SK-N-SH treated with all-trans-retinoic acid at 6 μM for 48 hours (cell line): ENCODE measurements around the gene DDRGK1.
"Not testable (repeated sequence)": the region's sequence is repeated elsewhere in the genome, so short reads cannot be mapped to it uniquely, and the experiment has no call there.

Source experiments
- ATAC-seq: fragments of 200-7000 bp; cut with Tn5 transposase; 3 replicates; pipeline ENCODE4 v1.9.1; 2020; ENCODE audit warnings: mild to moderate bottlenecking, moderate library complexity
- ARNTL ChIP-seq: fragments of 450-650 bp; formaldehyde crosslinking; IDR thresholded peaks from 2 replicates; pipeline ENCODE4 v1.5.0; 2020; ENCODE audit warnings: low read depth, mild to moderate bottlenecking, moderate library complexity, borderline replicate concordance
- BACH2 ChIP-seq: fragments of 250-450 bp; sonication (Bioruptor Pico); IDR thresholded peaks from 2 replicates; pipeline ENCODE4 v1.9.0; 2021; ENCODE audit warnings: mild to moderate bottlenecking, borderline replicate concordance
- CREB5 ChIP-seq: fragments of 250-450 bp; sonication (Bioruptor Pico); IDR thresholded peaks from 2 replicates; pipeline ENCODE4 v1.5.1; 2020; ENCODE audit warnings: low read depth, mild to moderate bottlenecking, moderate library complexity
- CSRNP3 ChIP-seq: fragments of 250-450 bp; sonication (Bioruptor Pico); IDR thresholded peaks from 2 replicates; pipeline ENCODE4 v1.5.1; 2021; ENCODE audit warnings: mild to moderate bottlenecking, moderate library complexity
- ESRRG ChIP-seq: fragments of 250-450 bp; sonication (Bioruptor Pico); IDR thresholded peaks from 2 replicates; pipeline ENCODE4 v1.6.1; 2021; ENCODE audit warnings: mild to moderate bottlenecking
- GLIS3 ChIP-seq: fragments of 250-450 bp; sonication (Bioruptor Pico); IDR thresholded peaks from 2 replicates; pipeline ENCODE4 v1.5.0; 2020; ENCODE audit warnings: mild to moderate bottlenecking, moderate library complexity
- ISL1 ChIP-seq: fragments of 250-450 bp; sonication (Bioruptor Pico); IDR thresholded peaks from 2 replicates; pipeline ENCODE4 v2.1.2; 2022; ENCODE audit warnings: mild to moderate bottlenecking, moderate library complexity
- OSR1 ChIP-seq: fragments of 250-450 bp; sonication (Bioruptor Pico); IDR thresholded peaks from 2 replicates; pipeline ENCODE4 v1.8.0; 2022; ENCODE audit warnings: moderate library complexity, mild to moderate bottlenecking, inconsistent platforms
- PPARA ChIP-seq: fragments of 250-450 bp; sonication (Bioruptor Pico); IDR thresholded peaks from 2 replicates; pipeline ENCODE4 v1.5.0; 2020; ENCODE audit warnings: mild to moderate bottlenecking, borderline replicate concordance
- RARB ChIP-seq: fragments of 250-450 bp; sonication (Bioruptor Pico); IDR thresholded peaks from 2 replicates; pipeline ENCODE4 v1.8.0; 2021; ENCODE audit warnings: mild to moderate bottlenecking, moderate library complexity
- SNAI2 ChIP-seq: fragments of 250-450 bp; sonication (Bioruptor Pico); IDR thresholded peaks from 2 replicates; pipeline ENCODE4 v1.5.0; 2020; ENCODE audit warnings: mild to moderate bottlenecking, moderate library complexity
- TCF4 ChIP-seq: fragments of 250-450 bp; sonication (Bioruptor Pico); IDR thresholded peaks from 2 replicates; pipeline ENCODE4 v1.8.0; 2021; ENCODE audit warnings: mild to moderate bottlenecking, moderate library complexity, borderline replicate concordance
- TOX ChIP-seq: fragments of 250-450 bp; sonication (Bioruptor Pico); IDR thresholded peaks from 2 replicates; pipeline ENCODE4 v1.8.0; 2021; ENCODE audit warnings: mild to moderate bottlenecking, moderate library complexity, borderline replicate concordance
- ZC3H10 ChIP-seq: fragments of 250-450 bp; sonication (Bioruptor Pico); IDR thresholded peaks from 2 replicates; pipeline ENCODE4 v1.5.1; 2021; ENCODE audit warnings: mild to moderate bottlenecking, moderate library complexity
- ZFP3 ChIP-seq: fragments of 250-450 bp; sonication (Bioruptor Pico); IDR thresholded peaks from 2 replicates; pipeline ENCODE4 v1.5.0; 2020; ENCODE audit warnings: mild to moderate bottlenecking, moderate library complexity
- ZFP30 ChIP-seq: fragments of 450-650 bp; formaldehyde crosslinking; IDR thresholded peaks from 2 replicates; pipeline ENCODE4 v1.5.0; 2022; ENCODE audit warnings: mild to moderate bottlenecking, moderate library complexity
- ZNF565 ChIP-seq: fragments of 450-650 bp; formaldehyde crosslinking; conservative IDR thresholded peaks from 2 replicates; pipeline ENCODE4 v1.5.0; 2020; ENCODE audit warnings: low read depth, mild to moderate bottlenecking, moderate library complexity
- ZNF70 ChIP-seq: fragments of 450-650 bp; formaldehyde crosslinking; IDR thresholded peaks from 2 replicates; pipeline ENCODE4 v1.5.0; 2020; ENCODE audit warnings: mild to moderate bottlenecking, moderate library complexity
- ZNF8 ChIP-seq: fragments of 450-650 bp; formaldehyde crosslinking; IDR thresholded peaks from 2 replicates; pipeline ENCODE4 v1.5.0; 2020; ENCODE audit warnings: mild to moderate bottlenecking, moderate library complexity
- TF ChIP-seq, protein P1 (sequence below): fragments of 250-450 bp; sonication (Bioruptor Pico); IDR thresholded peaks from 2 replicates; pipeline ENCODE4 v1.5.0; 2020; ENCODE audit warnings: mild to moderate bottlenecking, moderate library complexity
- TF ChIP-seq, protein P2 (sequence below): fragments of 250-450 bp; sonication (Bioruptor Pico); IDR thresholded peaks from 2 replicates; pipeline ENCODE4 v1.8.0; 2020; ENCODE audit warnings: mild to moderate bottlenecking, moderate library complexity, borderline replicate concordance

Gene DDRGK1

DNA sequence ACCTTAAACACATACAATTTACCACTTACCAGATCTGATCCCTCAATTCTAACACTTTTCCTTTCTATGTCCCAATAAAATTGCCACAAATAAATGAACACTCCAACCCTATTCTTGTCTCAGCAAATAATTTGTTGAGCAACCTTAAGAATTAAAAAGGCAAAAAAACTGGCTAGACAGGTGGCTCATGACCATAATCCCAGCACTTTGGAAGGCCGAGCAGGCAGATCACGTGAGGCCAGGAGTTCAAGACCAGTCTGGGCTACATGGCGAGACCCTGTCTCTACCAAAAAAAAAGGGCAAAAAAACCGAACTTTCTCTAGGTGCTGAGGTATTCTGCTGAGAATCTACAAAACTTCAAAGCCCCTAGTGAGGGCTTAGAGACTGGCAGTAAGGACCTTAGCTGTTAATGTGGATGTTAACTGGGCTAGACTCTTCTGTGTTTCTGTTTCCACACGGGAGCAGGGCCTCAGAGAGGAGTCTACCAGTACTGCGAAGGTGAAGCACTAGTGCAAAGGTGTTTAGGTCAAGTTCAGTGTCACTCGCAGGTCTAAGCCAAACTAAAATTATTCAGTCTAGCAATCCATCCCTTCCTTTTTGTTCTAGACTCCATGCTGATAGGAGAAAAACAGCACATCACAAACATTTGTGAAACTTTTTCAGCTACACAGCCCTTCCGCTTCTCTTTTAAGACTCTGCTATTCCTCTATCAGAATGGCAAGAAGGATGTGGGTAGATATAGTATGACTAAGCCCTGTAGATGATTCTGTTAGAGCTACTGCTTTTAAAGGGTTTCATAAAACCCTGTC lies 47.5 kb downstream of the DDRGK1 start:
- TF ChIP-seq BACH2 (CRISPR knock-in tag) (no peak), ARNTL (CRISPR knock-in tag) (no peak), TCF4 (CRISPR knock-in tag) (no peak), ISL1 (no peak), ESRRG (CRISPR knock-in tag) (no peak), RARB (CRISPR knock-in tag) (no peak), TOX (CRISPR knock-in tag) (no peak), ZNF565 (CRISPR knock-in tag) (no peak)
- TF ChIP-seq, protein P1, sequence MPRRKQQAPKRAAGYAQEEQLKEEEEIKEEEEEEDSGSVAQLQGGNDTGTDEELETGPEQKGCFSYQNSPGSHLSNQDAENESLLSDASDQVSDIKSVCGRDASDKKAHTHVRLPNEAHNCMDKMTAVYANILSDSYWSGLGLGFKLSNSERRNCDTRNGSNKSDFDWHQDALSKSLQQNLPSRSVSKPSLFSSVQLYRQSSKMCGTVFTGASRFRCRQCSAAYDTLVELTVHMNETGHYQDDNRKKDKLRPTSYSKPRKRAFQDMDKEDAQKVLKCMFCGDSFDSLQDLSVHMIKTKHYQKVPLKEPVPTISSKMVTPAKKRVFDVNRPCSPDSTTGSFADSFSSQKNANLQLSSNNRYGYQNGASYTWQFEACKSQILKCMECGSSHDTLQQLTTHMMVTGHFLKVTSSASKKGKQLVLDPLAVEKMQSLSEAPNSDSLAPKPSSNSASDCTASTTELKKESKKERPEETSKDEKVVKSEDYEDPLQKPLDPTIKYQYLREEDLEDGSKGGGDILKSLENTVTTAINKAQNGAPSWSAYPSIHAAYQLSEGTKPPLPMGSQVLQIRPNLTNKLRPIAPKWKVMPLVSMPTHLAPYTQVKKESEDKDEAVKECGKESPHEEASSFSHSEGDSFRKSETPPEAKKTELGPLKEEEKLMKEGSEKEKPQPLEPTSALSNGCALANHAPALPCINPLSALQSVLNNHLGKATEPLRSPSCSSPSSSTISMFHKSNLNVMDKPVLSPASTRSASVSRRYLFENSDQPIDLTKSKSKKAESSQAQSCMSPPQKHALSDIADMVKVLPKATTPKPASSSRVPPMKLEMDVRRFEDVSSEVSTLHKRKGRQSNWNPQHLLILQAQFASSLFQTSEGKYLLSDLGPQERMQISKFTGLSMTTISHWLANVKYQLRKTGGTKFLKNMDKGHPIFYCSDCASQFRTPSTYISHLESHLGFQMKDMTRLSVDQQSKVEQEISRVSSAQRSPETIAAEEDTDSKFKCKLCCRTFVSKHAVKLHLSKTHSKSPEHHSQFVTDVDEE = no peak
- no peak for ATAC-seq

GRCh38 chr20:3152057-3152644 lies 52.3 kb downstream of the DDRGK1 start:
- not testable (repeated sequence) for ATAC-seq

- no peak for TF ChIP-seq ZNF565 (CRISPR knock-in tag)
- TF ChIP-seq ZFP3 (CRISPR knock-in tag) = no peak
- TF ChIP-seq ZFP30 (CRISPR knock-in tag) = no peak
- TF ChIP-seq CSRNP3 (CRISPR knock-in tag) = no peak
- TF ChIP-seq CREB5 = no peak
- ATAC-seq = no peak
Observed at GRCh38 chr20:3150908-3151307, 53.6 kb downstream of the DDRGK1 start.

GRCh38 chr20:3146732-3147341 lies 57.6 kb downstream of the DDRGK1 start:
- ATAC-seq = no peak

More at GRCh38 chr20:3146732-3147341, 57.6 kb downstream of the DDRGK1 start:
- TF ChIP-seq SNAI2 (no peak), RARB (CRISPR knock-in tag) (no peak), GLIS3 (CRISPR knock-in tag) (no peak), ARNTL (CRISPR knock-in tag) (no peak), OSR1 (CRISPR knock-in tag) (no peak), TOX (CRISPR knock-in tag) (no peak), ZNF70 (CRISPR knock-in tag) (no peak), ZFP3 (CRISPR knock-in tag) (no peak), PPARA (CRISPR knock-in tag) (no peak), ZNF8 (no peak), TCF4 (CRISPR knock-in tag) (no peak), CREB5 (no peak), ZNF565 (CRISPR knock-in tag) (no peak), BACH2 (CRISPR knock-in tag) (no peak), ZC3H10 (CRISPR knock-in tag) (no peak)
- TF ChIP-seq, protein P1 = no peak
- TF ChIP-seq, protein P2, sequence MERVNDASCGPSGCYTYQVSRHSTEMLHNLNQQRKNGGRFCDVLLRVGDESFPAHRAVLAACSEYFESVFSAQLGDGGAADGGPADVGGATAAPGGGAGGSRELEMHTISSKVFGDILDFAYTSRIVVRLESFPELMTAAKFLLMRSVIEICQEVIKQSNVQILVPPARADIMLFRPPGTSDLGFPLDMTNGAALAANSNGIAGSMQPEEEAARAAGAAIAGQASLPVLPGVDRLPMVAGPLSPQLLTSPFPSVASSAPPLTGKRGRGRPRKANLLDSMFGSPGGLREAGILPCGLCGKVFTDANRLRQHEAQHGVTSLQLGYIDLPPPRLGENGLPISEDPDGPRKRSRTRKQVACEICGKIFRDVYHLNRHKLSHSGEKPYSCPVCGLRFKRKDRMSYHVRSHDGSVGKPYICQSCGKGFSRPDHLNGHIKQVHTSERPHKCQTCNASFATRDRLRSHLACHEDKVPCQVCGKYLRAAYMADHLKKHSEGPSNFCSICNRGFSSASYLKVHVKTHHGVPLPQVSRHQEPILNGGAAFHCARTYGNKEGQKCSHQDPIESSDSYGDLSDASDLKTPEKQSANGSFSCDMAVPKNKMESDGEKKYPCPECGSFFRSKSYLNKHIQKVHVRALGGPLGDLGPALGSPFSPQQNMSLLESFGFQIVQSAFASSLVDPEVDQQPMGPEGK (CRISPR knock-in tag) = no peak
- TF ChIP-seq, all 23 proteins: peak for 0
